Tibial nerve (tissue), 4 donors: ENCODE results near the gene YAE1.

Source experiments
- EP300 ChIP-seq, 2 donors: sonication (generic); formaldehyde crosslinking; IDR thresholded peaks; one replicate each; pipeline ENCODE4 v1.6.1; 2017; ENCODE audit warnings: antibody characterized with exemption in 2 of 2, mild to moderate bottlenecking in 1 of 2
- POLR2A ChIP-seq, 2 donors: fragments of 450-650 bp; IDR thresholded peaks; one replicate each; pipeline ENCODE4 v1.6.1; 2017; ENCODE audit warnings: antibody characterized with exemption in 2 of 2, mild to moderate bottlenecking in 2 of 2, moderate library complexity in 2 of 2
- TF ChIP-seq, protein P1 (sequence below), 5 experiments: fragments of 200-600 bp in 3 of 5; fragments of 450-650 bp in 2 of 5; sonication (generic) in 3 of 5; IDR thresholded peaks; one replicate each; pipeline ENCODE4 v1.5.1; 2016 to 2019; ENCODE audit warnings: antibody characterized with exemption in 5 of 5, mild to moderate bottlenecking in 3 of 5, moderate library complexity in 2 of 5

DNA sequence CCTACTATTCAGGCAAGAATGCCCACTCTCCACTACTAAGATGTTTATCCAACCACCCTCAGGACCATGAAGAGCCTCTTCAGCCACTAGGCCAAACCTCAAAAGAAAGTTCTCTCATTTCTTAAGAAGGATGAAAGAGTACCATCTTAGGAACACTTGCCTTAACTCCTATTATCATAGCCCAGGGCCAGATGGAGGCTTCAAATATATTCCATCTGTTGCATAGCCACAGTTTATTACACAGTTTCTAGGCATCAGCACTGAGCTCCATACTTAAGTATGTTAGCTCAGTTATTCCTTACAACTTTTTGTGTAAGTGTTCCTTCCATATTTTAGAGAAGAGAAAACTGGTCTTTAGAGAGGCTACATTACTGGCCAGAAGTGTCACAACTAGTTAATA, 37.4 kb upstream of the YAE1 start:
- TF ChIP-seq, protein P1, sequence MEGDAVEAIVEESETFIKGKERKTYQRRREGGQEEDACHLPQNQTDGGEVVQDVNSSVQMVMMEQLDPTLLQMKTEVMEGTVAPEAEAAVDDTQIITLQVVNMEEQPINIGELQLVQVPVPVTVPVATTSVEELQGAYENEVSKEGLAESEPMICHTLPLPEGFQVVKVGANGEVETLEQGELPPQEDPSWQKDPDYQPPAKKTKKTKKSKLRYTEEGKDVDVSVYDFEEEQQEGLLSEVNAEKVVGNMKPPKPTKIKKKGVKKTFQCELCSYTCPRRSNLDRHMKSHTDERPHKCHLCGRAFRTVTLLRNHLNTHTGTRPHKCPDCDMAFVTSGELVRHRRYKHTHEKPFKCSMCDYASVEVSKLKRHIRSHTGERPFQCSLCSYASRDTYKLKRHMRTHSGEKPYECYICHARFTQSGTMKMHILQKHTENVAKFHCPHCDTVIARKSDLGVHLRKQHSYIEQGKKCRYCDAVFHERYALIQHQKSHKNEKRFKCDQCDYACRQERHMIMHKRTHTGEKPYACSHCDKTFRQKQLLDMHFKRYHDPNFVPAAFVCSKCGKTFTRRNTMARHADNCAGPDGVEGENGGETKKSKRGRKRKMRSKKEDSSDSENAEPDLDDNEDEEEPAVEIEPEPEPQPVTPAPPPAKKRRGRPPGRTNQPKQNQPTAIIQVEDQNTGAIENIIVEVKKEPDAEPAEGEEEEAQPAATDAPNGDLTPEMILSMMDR (IDR thresholded peaks at IDR 0.05), result no peak
- TF ChIP-seq POLR2A (IDR thresholded peaks at IDR 0.05) (no peak), EP300 (IDR thresholded peaks at IDR 0.05) (no peak)
